Measurements from ENCODE around the gene RPTOR. TPM values are rescaled to one million over a fixed set of nuclear protein-coding genes. Genes with fewer than 3 reads are reported as not detected.

The RPTOR gene
- total RNA-seq, 120 experiments from 2014 or later = 44.7 to 76.5 (median 57.2) TPM

Other genes starting within 250 kb of the RPTOR start
- gene ENDOV, start 129.7 kb upstream of the RPTOR start, total RNA-seq = 10 to 100 TPM; 21.4 to 61.2 (median 36.5) TPM
- 100 to 1,000 TPM in 119 of 120 experiments, 10 to 100 TPM in 1; 88.1 to 345 (median 239) TPM for gene NPTX1, start 68.2 kb upstream of the RPTOR start, total RNA-seq

Data from dorsolateral prefrontal cortex (tissue), 118 donors.